AG10803 (cell line): ENCODE results near the gene TXN2.

ENCODE experiments used
- DNase-seq: peaks from one replicate; pipeline ENCODE4 v3.0.0; 2010; ENCODE audit warnings: low read depth
- H3K4me3 ChIP-seq: 2 replicates; pipeline ENCODE4 v1.5.1; 2011; ENCODE audit warnings: mild to moderate bottlenecking, low read length, control low read depth
- CTCF ChIP-seq: conservative IDR thresholded peaks from 2 replicates; pipeline ENCODE4 v1.5.1; 2011; ENCODE audit warnings: mild to moderate bottlenecking, low read length, control low read depth, inconsistent platforms

Gene TXN2

GRCh38 chr22:36505998-36506635, 24.7 kb upstream of the TXN2 start:
- H3K4me3 ChIP-seq, result peak overlapping the region; percentile 64
- no peak for DNase-seq
- no peak for TF ChIP-seq CTCF

GRCh38 chr22:36497910-36498665, 16.6 kb upstream of the TXN2 start:
- no peak overlapping the region for H3K4me3 ChIP-seq
- DNase-seq, result no peak
- TF ChIP-seq CTCF, result no peak

- H3K4me3 ChIP-seq, result no peak overlapping the region
- no peak for TF ChIP-seq CTCF
- no peak for DNase-seq
These were observed 12.3 kb upstream of the TXN2 start for GRCh38 chr22:36493690-36494110.

- no peak for TF ChIP-seq CTCF
- no peak overlapping the region for H3K4me3 ChIP-seq
- DNase-seq, result no peak
These were observed 10.7 kb upstream of the TXN2 start for GRCh38 chr22:36492109-36492508.

- H3K4me3 ChIP-seq, result no peak overlapping the region
- DNase-seq, result no peak
- no peak for TF ChIP-seq CTCF
These were observed 9.7 kb upstream of the TXN2 start for GRCh38 chr22:36491155-36491554.

- peak; percentile 75 for TF ChIP-seq CTCF
- DNase-seq, result peak; percentile 49
- H3K4me3 ChIP-seq, result no peak overlapping the region
These were observed 5.4 kb upstream of the TXN2 start for GRCh38 chr22:36486619-36487384.
